Endothelial cell (in vitro differentiated cells): Measurements from ENCODE around the gene TRIML1. TPM values are rescaled to one million over a fixed set of nuclear protein-coding genes. Genes with fewer than 3 reads are reported as not detected.

ENCODE experiments used
- DNase-seq: peaks from one replicate; pipeline ENCODE4 v3.0.0; 2021; ENCODE audit warnings: low spot score
- H3K27ac Mint-ChIP-seq: one replicate; pipeline ENCODE4 v1.8.0; 2021; ENCODE audit warnings: mixed read lengths, inconsistent platforms; ENCODE audit not compliant: unreplicated experiment
- H3K27me3 Mint-ChIP-seq: one replicate; pipeline ENCODE4 v1.8.0; 2021; ENCODE audit warnings: mild to moderate bottlenecking, moderate library complexity, mixed read lengths, inconsistent platforms; ENCODE audit not compliant: unreplicated experiment
- H3K36me3 Mint-ChIP-seq: one replicate; pipeline ENCODE4 v1.8.0; 2021; ENCODE audit warnings: mild to moderate bottlenecking, low read depth, mixed read lengths, inconsistent platforms; ENCODE audit not compliant: unreplicated experiment
- H3K4me1 Mint-ChIP-seq: one replicate; pipeline ENCODE4 v1.8.0; 2021; ENCODE audit warnings: mild to moderate bottlenecking, mixed read lengths, inconsistent platforms; ENCODE audit not compliant: unreplicated experiment
- H3K4me3 Mint-ChIP-seq: one replicate; pipeline ENCODE4 v1.8.0; 2021; ENCODE audit warnings: mild to moderate bottlenecking, mixed read lengths, inconsistent platforms; ENCODE audit not compliant: unreplicated experiment
- H3K9me3 Mint-ChIP-seq: one replicate; pipeline ENCODE4 v1.8.0; 2021; ENCODE audit warnings: mixed read lengths, inconsistent platforms; ENCODE audit not compliant: unreplicated experiment
- CTCF ChIP-seq: fragments of 200-600 bp; sonication (generic); IDR thresholded peaks from one replicate; pipeline ENCODE4 v1.5.0; 2021; ENCODE audit warnings: antibody characterized with exemption; ENCODE audit not compliant: unreplicated experiment
- long read RNA-seq: library from polyadenylated mRNA; unstranded; transcript quantifications from one replicate; pipeline ENCODE4 v2.0.0, GENCODE V29; 2020; ENCODE audit not compliant: unreplicated experiment
- total RNA-seq: library from RNA; stranded (reverse); fragmentation: NEBNext Ultra II Directional; extraction: Animal tissue kit (Norgen Biotek cat#: 25700); gene quantifications from one replicate; pipeline ENCODE4 v1.2.1, GENCODE V29; 2021; ENCODE audit not compliant: unreplicated experiment

Gene TRIML1, protein sequence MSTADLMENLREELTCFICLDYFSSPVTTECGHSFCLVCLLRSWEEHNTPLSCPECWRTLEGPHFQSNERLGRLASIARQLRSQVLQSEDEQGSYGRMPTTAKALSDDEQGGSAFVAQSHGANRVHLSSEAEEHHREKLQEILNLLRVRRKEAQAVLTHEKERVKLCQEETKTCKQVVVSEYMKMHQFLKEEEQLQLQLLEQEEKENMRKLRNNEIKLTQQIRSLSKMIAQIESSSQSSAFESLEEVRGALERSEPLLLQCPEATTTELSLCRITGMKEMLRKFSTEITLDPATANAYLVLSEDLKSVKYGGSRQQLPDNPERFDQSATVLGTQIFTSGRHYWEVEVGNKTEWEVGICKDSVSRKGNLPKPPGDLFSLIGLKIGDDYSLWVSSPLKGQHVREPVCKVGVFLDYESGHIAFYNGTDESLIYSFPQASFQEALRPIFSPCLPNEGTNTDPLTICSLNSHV
- total RNA-seq, result 0.97 TPM
- long read RNA-seq, result 0 reads

DNA sequence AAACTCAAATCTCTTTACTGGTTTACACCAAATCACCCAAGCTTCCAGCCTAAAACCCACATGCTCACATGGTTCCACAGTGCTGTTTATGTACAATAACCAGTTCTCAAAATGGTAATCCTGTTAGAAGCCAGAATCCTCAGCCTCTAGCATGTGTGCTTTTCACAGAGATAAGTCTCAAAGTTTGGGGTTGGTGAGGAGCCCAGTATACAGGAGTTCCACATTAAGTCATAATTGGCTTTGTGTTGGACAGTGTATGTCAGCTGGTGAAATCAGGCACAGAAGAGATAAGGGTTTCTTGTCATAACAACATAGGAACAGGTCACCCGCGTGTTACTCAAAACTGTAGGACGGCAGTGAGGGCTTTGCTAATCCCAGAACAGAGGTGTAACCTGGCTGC, at the start of gene TRIML1:
TSS of gene TRIML1 (plus strand) at position 301 of the 400 bp plus-strand sequence. CDS start 118 bp downstream, outside the sequence.
- Mint-ChIP-seq H3K27ac (peak within 1 kb of the TSS; percentile 67), H3K9me3 (no peaks in the 10 kb centered on the region), H3K36me3 (no peaks in the 10 kb centered on the region), H3K4me1 (peaks cover 34% of the 10 kb centered on the region), H3K4me3 (no peak within 1 kb of the TSS), H3K27me3 (no peaks in the 10 kb centered on the region)
- TF ChIP-seq CTCF, result no peak
- DNase-seq, result no peak

GRCh38 chr4:188092824-188093223, 46.4 kb upstream of the TRIML1 start:
- Mint-ChIP-seq H3K27me3 (no peaks in the 10 kb centered on the region), H3K9me3 (no peaks in the 10 kb centered on the region), H3K4me3 (no peak overlapping the region), H3K27ac (no peak overlapping the region), H3K36me3 (no peaks in the 10 kb centered on the region), H3K4me1 (no peaks in the 10 kb centered on the region)
- DNase-seq, result no peak
- TF ChIP-seq CTCF, result no peak

DNA sequence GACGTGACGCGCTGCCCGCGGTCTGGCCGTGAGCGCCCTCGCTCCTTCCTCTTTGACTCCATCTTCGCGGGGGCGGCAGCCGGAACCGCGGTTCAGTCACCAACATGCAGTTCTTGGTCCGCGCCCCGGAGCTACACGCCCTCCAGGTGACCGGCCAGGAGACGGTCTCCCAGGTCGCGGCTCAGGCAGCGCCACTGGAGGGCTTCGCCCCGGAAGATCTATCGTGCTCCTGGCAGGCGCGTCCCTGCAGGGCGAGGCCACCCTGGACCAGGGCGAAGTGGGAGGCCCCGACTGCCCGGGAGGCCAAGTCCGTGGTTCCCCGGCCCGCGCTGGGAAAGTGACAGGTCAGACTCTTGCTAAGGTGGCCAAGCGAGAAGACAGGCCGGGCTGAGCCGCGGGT, 32.8 kb upstream of the TRIML1 start:
- H3K9me3 Mint-ChIP-seq, result no peaks in the 10 kb centered on the region
- no peaks in the 10 kb centered on the region for H3K36me3 Mint-ChIP-seq
- no peak overlapping the region for H3K27ac Mint-ChIP-seq
- H3K27me3 Mint-ChIP-seq, result peaks cover 2% of the 10 kb centered on the region
- H3K4me1 Mint-ChIP-seq, result peaks cover 13% of the 10 kb centered on the region
- no peak for DNase-seq
- TF ChIP-seq CTCF, result no peak
- no peak overlapping the region for H3K4me3 Mint-ChIP-seq

DNA sequence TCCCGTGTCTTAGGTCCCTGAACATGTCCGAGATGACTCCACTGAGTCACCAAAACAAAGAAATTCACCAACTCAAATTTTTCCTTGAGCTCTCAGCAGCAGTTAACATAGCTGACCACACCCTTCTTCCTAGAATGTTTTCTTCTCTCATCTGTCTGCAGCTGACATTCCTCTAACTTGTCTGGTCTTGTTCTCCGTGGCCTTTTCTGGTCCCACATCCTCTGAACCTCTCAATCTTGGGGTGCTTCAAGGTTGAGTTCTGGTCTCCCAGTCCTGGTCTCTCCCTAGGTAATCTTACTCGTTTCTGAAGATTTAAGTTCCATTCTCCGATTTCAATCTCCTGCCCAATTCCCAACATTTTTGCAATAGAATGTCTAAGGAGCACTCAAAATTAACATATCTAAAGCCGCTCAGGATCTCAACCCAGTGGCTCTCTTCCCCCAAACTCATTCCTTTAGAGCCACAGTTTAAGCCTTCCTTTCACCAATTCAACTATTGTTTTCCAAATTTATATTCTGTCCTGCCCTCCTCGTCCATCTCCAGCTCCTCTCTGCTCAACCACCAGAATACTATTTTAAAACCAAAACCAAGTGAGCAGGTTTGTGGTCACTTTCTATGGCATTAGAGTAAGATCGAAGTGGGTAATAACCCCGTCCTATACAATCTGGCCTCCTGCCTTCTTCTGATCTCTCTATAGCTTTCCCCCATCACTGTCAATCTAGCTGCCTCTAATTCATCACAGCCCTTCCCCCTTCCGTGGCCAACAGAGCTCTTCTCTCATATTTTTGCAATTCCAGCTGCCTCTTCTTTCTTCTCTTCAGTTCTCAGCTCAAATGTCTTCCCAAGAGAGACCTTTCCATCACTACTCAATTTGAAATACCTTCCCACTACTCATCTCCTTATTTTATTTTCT, 31.1 kb upstream of the TRIML1 start:
- H3K4me1 Mint-ChIP-seq, result peaks cover 13% of the 10 kb centered on the region
- H3K27me3 Mint-ChIP-seq, result peaks cover 2% of the 10 kb centered on the region
- H3K9me3 Mint-ChIP-seq, result no peaks in the 10 kb centered on the region
- no peak for DNase-seq
- H3K4me3 Mint-ChIP-seq, result peak overlapping the region; percentile 61
- peak overlapping the region; percentile 15 for H3K27ac Mint-ChIP-seq
- TF ChIP-seq CTCF, result no peak
- H3K36me3 Mint-ChIP-seq, result no peaks in the 10 kb centered on the region
